GM18499 (cell line): ENCODE data around the gene PTDSS2.
"Not testable (repeated sequence)": the region's sequence is repeated elsewhere in the genome, so short reads cannot be mapped to it uniquely, and the experiment has no call there.

Source experiments
- ATAC-seq: cut with Tn5 transposase; IDR thresholded peaks from one replicate; pipeline ENCODE4 v1.9.1; 2021; ENCODE audit warnings: moderate number of reproducible peaks; ENCODE audit not compliant: insufficient read depth, unreplicated experiment

PTDSS2 gene

GRCh38 chr11:413120-414081 lies 36.7 kb upstream of the PTDSS2 start:
- no peak for ATAC-seq

DNA sequence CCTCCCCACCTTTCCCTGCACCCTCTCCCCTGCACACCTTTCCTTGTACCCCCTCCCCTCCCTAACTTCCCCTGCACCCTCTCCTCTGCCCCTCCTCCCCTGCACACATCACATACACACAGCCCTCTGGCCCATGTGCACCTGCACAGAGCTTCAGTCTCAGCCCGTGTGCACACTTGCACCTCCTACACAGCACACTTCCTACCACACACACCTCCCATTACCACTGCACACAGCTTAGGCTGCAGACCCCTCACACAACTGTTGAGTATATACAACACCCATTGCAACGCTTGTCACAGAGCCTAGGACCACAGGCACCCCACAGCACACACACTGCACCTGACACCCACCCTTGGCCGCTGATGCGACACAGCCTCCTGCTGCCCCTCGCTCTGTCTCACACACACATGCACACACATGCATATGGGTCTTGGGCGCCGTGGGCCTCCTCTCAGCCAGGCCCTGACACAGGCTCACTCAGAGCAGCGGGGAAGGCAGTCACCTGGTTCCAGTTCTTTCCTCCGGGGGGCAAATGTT lies 35.7 kb upstream of the PTDSS2 start:
- no peak for ATAC-seq

DNA sequence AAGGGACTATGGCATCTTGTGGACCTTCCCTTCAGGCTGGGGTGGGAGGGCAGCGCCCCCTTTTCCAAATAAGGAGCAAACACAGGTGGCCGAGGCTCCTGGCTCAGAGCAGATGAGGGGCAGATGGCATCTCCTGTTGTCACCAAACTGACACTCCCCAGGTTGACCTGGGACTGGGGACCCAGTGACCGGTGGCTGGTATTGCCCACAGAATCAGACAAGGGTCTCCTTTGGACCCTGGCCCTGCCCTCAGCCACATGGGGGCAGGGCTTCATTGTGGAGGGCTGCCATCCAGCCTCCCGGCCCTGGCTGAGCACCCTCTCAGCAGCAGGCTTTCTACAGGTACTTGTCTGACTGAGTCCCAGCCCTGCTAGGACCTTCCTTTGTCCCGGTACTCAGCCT lies 34.4 kb upstream of the PTDSS2 start:
- no peak for ATAC-seq

DNA sequence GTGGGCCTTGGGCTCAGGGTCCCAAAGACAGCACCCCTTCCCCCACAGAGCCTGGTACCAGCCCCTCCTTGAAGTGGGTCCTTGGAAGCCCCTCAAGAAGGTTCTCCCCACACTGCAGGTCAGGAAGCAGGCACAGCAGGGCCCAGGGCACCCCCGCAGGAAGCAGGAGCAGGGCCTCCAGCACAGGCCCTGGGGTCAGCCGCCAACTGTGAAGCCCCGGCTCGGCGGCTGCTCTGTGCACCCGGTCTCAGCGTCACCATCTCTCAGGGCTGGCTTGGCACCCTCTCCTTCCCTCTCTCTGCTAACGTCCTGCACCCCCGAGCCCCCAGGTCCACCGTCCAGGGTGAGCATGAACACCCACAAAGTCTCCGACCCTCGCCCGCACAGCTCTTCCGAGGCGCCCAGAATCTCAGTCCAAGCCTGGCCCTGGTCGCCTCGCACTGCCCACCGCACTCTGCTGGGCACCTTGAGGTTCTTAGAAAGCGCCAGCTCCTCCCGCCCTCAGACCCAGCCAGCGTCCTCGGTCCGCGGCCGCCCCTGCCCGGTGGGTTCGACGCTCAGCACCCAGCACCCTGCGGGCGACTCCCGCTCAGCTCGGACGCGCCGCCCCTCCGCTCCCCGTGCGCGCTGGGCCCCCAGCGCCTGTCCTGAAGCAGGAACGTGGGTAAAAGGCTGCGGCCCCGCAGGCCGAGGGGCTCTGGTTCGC lies 33.9 kb upstream of the PTDSS2 start:
- ATAC-seq = no peak

GRCh38 chr11:416757-417621 lies 33.1 kb upstream of the PTDSS2 start:
- ATAC-seq = no peak

GRCh38 chr11:417652-418342 lies 32.3 kb upstream of the PTDSS2 start:
- ATAC-seq = no peak

- no peak for ATAC-seq
Measured at GRCh38 chr11:418343-419247, 31.5 kb upstream of the PTDSS2 start.

DNA sequence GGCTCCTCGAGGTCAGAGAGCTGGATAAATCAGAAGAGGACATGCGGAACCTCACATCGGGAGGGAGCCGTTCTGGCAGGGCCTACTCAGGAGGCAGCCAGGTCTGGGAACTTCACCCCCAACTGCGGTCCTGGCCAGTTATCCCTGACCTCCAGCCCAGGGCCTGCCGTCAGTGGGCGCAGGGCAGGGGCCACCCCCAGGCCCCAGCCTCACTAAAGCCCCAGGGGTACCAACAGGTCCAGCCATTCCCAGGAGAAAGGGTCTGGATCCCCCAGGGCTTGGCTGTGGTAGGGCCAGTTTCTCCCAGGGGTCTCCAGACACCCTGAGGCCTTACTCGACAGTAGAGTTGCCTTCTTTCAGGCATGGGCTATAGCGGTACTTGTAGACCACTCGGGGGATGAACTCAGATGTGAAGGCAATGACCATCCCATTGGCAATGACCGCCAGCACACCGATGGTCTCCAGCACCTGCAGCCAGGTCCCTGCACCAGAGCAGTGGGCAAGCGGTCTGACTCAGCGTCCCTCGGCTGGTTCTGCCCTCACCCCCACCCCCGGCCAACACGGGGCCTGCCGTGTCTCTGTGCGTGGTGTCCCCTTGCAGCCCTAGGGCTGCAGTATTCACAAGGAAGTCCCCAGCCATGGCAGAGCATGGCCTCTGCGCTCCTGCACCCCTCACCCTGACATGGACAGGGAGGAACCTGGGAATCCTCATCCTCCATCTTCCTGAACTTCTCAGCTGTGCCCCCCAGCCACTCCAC lies 30.7 kb upstream of the PTDSS2 start:
- no peak for ATAC-seq

GRCh38 chr11:420054-420910 lies 29.8 kb upstream of the PTDSS2 start:
- ATAC-seq = no peak

- no peak for ATAC-seq
Measured at GRCh38 chr11:420911-421321, 29.2 kb upstream of the PTDSS2 start.

DNA sequence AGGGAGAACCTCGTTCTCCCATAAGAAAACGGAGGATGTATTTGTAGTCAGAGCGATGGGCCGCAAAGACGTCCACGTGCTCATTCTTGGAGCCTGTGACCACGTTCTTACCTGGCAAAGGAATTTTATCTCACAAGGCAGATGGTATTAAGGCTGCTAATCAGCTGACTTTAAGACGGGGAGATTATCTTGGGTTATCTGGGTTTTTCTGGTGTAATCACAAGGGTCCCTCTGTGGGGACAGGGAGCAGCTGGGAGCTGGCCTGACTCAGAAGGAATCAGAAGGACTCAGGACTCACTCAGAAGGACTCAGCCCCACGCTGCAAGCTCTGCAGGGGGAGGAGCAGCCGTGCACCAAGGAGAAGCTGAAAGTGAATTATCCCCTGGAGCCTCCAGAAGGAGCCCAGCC lies 27.8 kb upstream of the PTDSS2 start:
- no peak for ATAC-seq

DNA sequence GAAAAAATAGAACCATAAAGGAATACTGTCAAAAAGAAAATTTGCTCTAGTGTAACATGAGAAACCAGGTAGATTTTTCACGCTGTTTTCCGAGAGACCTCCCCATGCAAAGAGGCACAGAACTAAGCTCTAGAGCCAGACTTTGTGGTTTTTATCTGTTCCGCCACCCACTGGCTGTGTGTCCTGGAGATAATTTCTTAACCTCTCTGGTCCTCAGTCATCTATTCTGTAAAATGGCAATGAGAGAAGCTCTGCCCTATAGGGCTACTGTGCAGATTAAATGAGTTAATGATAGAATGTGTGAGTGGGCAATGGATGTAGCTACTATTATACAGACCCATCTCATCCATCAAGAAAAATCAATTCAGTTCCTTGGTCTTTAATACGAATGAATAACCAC lies 25.8 kb upstream of the PTDSS2 start:
- ATAC-seq = no peak

GRCh38 chr11:424766-425165 lies 25.3 kb upstream of the PTDSS2 start:
- not testable (repeated sequence) for ATAC-seq

- ATAC-seq = no peak
Measured at GRCh38 chr11:425301-425700, 24.8 kb upstream of the PTDSS2 start.

DNA sequence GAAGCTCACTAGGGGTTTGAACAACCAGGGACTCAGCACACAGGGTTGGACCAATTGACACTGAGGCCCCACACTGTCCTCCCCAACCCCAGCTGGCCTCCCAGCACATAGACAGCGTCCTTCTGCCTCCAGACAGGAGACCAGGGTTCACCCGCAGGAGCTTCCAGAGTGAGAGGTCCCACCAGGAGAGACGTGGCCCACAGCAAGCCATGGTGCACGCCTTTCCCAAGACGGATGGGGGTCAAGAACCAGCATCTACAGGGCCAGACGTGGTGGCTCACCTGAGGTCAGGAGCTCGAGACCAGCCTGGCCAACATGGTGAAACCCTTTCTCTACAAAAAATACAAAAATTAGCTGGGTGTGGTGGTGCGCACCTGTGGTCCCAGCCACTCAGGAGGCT lies 23.2 kb upstream of the PTDSS2 start:
- ATAC-seq = no peak

DNA sequence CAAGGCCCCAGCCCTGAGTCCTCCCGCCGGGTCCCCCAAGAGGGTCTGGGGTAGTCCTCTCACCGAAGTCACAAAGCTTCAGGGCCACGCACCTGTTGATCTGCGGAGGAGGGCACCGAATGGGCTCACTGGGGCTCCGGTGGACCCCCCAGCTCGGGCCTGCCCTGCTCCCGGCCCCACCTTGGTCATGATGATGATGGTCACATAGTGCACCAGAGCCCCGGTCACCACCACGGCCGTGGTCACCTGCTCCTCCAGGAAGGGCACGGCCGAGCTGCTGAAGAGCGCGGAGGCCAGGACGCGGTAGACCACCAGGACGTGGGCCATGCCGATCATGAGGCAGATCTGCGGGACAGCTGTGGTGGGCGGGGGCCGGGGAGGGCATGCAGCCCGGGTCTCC lies 21.8 kb upstream of the PTDSS2 start:
- ATAC-seq = no peak

GRCh38 chr11:429391-429790 lies 20.7 kb upstream of the PTDSS2 start:
- no peak for ATAC-seq
